Effector memory CD4-positive, alpha-beta T cell (primary cell): ENCODE data around the gene CPNE4.

Source experiments
- DNase-seq, 3 donors: peaks; one replicate each; pipeline ENCODE4 v3.0.0-alpha.2; 2020
- H3K27ac ChIP-seq: 2 replicates; pipeline ENCODE4 v1.7.0; 2013; ENCODE audit warnings: mild to moderate bottlenecking, low read length, moderate library complexity; ENCODE audit not compliant: insufficient read depth, poor library complexity, severe bottlenecking
- H3K27me3 ChIP-seq: replicated peaks from 2 replicates; pipeline ENCODE4 v1.7.0; 2013; ENCODE audit warnings: mild to moderate bottlenecking, low read length; ENCODE audit not compliant: insufficient read depth, control insufficient read depth, poor library complexity, severe bottlenecking
- H3K36me3 ChIP-seq: 2 replicates; pipeline ENCODE4 v1.7.0; 2013; ENCODE audit warnings: mild to moderate bottlenecking, low read length, moderate library complexity; ENCODE audit not compliant: control insufficient read depth, insufficient read depth
- H3K4me1 ChIP-seq: 2 replicates; pipeline ENCODE4 v1.7.0; 2013; ENCODE audit warnings: low read length, mild to moderate bottlenecking; ENCODE audit not compliant: control insufficient read depth, insufficient read depth, poor library complexity, severe bottlenecking
- H3K4me3 ChIP-seq: 2 replicates; pipeline ENCODE4 v1.7.0; 2013; ENCODE audit warnings: low read length, low read depth, mild to moderate bottlenecking; ENCODE audit not compliant: insufficient read depth, poor library complexity, severe bottlenecking
- H3K9me3 ChIP-seq: 2 replicates; pipeline ENCODE4 v1.7.0; 2013; ENCODE audit warnings: mild to moderate bottlenecking, low read length, moderate library complexity; ENCODE audit not compliant: control insufficient read depth

CPNE4 gene

DNA sequence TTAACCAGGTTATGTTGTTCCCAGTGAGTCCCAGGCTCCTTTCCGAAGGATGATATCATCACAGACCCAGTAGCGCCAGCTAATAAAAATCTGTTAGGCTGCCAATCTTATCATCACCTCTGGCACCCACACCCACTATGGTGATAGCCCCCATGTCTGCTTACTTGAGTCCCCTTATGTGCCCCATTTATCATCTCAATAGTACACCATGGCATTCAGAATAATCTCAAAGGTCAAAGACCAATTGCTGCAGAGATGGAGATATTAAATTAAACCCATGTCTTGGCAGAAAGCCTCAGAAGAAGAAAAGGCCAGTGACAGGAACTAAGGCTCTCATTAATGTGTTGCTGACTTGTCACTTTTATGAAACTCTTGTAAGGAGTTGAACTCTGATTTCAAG is 32.8 kb downstream of the CPNE4 start:
- no peak overlapping the region for H3K4me3 ChIP-seq
- DNase-seq, result no peak
- H3K36me3 ChIP-seq, result no peaks in the 10 kb centered on the region

DNA sequence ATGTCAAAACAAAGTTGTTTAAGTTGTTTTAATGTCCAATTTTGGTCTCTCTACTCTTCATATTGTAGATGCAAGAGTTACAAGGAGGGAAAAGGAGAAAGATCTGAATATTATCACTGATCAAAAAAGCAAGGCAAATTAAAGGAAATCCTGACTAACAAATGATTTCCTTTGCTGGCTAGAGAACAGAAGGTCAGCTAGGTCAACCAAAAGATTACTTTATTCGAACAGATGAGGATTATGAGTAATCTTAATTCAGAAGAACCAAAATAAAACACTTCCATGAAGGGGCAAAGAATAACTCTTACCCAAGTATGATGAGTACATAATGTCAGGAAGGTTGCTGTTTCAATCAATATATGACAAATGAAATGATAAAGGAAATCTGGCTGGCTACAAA is 33.8 kb downstream of the CPNE4 start:
- no peaks in the 10 kb centered on the region for H3K27me3 ChIP-seq
- no peak overlapping the region for H3K4me3 ChIP-seq
- H3K4me1 ChIP-seq, result no peaks in the 10 kb centered on the region
- no peak for DNase-seq
- no peaks in the 10 kb centered on the region for H3K36me3 ChIP-seq
- H3K9me3 ChIP-seq, result no peaks in the 10 kb centered on the region
- H3K27ac ChIP-seq, result no peak overlapping the region

More for the DNA sequence above, 32.8 kb downstream of the CPNE4 start:
- H3K4me1 ChIP-seq, result no peaks in the 10 kb centered on the region
- no peaks in the 10 kb centered on the region for H3K27me3 ChIP-seq
- no peaks in the 10 kb centered on the region for H3K9me3 ChIP-seq
- H3K27ac ChIP-seq, result no peak overlapping the region

DNA sequence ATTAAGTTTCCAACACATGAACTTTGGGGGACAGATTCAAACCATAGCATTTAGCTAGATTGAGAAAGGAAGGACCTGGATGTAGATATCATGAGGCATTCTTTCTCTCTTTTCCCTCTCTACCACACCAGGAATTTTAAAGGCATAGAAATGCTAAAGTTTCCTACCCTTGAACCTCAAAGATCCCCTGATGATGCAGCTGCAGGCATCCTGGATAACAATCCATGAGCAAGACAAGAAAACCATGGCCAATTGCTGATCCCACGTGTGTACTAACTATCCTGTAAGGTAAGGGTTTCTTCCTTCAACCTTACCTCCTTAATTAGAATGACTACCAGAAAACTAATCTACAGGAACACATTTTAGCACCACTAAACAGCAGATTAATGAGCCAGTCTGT is 36.8 kb downstream of the CPNE4 start:
- no peaks in the 10 kb centered on the region for H3K36me3 ChIP-seq
- no peak overlapping the region for H3K27ac ChIP-seq
- H3K4me3 ChIP-seq, result no peak overlapping the region
- DNase-seq, result no peak
- no peaks in the 10 kb centered on the region for H3K4me1 ChIP-seq
- no peaks in the 10 kb centered on the region for H3K27me3 ChIP-seq
- no peaks in the 10 kb centered on the region for H3K9me3 ChIP-seq

DNA sequence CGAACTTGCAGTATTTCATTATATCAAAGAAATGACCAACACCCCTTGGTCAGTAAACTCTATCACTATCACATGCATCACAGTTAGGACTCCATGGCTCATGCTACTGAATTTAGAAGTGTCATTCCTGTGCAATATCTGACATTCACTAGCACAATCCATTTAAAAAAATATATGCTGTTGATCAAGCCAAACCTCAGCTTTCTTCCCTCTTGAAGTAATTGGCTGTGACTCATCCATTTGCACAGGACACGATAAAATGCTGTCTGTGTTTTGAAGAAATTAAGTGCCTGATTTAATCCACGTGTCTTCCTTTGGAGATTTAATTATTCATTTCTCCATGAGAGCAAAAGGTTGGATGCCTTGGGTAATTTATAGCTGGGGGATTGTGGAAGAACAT is 38.9 kb downstream of the CPNE4 start:
- no peaks in the 10 kb centered on the region for H3K9me3 ChIP-seq
- no peak for DNase-seq
- H3K27ac ChIP-seq, result no peak overlapping the region

DNA sequence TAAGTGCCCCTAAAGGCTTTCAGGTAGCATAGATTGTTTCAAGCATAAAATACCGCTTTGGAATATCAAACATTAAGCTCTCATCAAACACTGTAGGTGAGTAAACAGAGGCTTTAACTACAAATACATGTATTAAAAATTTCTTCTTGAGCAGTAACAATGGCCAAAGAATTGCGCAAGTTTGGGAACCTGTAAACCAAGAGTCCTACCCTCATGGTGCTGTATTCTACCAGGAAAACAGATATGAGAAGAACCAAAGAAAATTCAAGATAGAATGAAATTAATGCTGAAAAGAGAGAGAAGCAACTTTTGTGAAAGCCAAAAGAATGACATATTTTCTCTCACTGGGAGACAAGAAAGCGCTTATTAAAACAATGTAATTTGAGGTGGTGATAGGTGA is 45.5 kb downstream of the CPNE4 start:
- Histone ChIP-seq H3K27me3 (no peaks in the 10 kb centered on the region), H3K27ac (no peak overlapping the region), H3K4me1 (no peaks in the 10 kb centered on the region), H3K4me3 (no peak overlapping the region), H3K9me3 (no peaks in the 10 kb centered on the region), H3K36me3 (no peaks in the 10 kb centered on the region)
- no peak for DNase-seq

More for the DNA sequence above, 38.9 kb downstream of the CPNE4 start:
- no peak overlapping the region for H3K4me3 ChIP-seq
- no peaks in the 10 kb centered on the region for H3K27me3 ChIP-seq
- no peaks in the 10 kb centered on the region for H3K4me1 ChIP-seq
- no peaks in the 10 kb centered on the region for H3K36me3 ChIP-seq

DNA sequence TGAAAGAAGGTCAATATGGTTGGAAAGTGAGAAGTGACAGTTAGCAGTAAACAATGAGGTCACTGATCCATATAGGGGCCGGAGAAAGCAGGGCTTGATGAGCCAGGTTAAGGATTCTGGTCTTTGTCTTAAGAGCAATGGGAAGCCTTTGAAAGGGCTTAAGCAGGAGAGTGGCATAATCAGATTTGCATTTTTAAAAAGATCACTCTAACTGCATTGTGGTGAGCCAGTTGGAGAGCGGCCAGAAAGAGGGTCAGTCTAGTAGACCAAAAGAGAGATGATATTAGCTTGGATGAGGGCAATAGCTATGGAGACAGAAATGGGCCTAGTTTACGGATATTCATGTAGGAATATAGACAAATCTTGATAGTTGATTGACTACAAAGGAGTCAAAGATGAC is 46.6 kb downstream of the CPNE4 start:
- no peaks in the 10 kb centered on the region for H3K27me3 ChIP-seq
- H3K4me3 ChIP-seq, result no peak overlapping the region
- DNase-seq, result no peak
- no peaks in the 10 kb centered on the region for H3K36me3 ChIP-seq
- H3K27ac ChIP-seq, result no peak overlapping the region
- H3K4me1 ChIP-seq, result no peaks in the 10 kb centered on the region
- no peaks in the 10 kb centered on the region for H3K9me3 ChIP-seq

DNA sequence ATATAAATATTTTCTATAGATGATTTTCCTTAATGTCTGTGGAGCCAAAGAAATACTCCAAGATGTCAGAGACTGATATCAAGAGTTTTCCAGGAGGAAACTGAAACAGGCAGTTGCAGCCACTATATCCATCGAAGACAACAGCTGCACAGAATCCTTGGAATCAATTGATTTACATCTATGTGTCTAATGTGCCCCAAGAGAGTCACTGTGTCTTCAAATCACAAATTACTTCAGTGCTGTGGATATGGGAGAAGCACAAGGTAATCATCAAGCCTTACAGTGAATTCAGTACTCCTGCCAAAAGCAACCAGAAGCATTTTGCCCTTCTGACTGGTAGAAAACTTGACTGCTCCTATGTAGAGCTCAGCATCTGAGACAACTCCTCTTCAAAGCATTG is 51.1 kb downstream of the CPNE4 start:
- no peak for DNase-seq
- Histone ChIP-seq H3K9me3 (no peaks in the 10 kb centered on the region), H3K36me3 (no peaks in the 10 kb centered on the region), H3K4me3 (no peak overlapping the region), H3K27ac (no peak overlapping the region), H3K4me1 (no peaks in the 10 kb centered on the region), H3K27me3 (no peaks in the 10 kb centered on the region)

DNA sequence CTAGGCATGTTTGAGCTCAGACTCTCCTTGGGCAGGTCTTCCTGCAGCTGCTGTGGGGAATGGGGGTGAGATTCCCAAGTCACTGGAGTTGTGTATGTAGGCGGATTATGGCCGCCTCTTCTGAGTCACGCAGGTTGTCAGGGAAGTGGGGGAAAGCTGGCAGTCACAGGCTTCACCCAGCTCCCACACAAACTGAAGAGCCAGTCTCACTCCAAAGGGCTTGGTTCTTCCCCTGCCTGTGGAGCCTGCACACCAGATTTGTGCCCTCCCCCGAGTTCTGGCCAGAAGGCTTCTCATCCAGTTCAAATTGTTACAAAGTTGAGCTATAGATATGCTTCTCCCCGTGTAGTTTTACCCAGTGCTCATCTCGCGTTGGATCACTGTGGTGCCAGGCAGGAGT is 53.5 kb downstream of the CPNE4 start:
- H3K9me3 ChIP-seq, result no peaks in the 10 kb centered on the region
- H3K4me3 ChIP-seq, result no peak overlapping the region
- no peaks in the 10 kb centered on the region for H3K27me3 ChIP-seq
- no peak for DNase-seq
- no peak overlapping the region for H3K27ac ChIP-seq
- H3K36me3 ChIP-seq, result no peaks in the 10 kb centered on the region
- H3K4me1 ChIP-seq, result no peaks in the 10 kb centered on the region

DNA sequence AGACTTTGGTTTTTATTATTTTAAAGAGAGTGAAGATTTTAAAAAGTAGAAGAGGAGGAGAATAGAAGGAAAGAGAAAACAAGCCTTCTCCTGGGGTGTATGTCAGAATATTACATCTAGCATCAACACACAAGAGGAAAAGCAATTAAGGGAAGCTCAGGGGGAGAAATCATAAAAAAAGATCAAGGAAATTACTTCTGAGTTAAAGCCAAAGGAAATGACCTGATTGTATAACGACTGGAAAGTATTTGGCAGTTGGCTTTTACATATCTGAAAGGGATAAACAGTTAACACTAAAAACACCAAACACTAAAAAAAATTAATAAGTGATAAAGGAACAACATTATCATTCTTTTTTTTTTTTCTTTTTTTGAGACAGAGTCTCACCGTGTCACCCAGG is 58.4 kb downstream of the CPNE4 start:
- no peaks in the 10 kb centered on the region for H3K27me3 ChIP-seq
- H3K4me1 ChIP-seq, result no peaks in the 10 kb centered on the region
- H3K9me3 ChIP-seq, result no peaks in the 10 kb centered on the region
- no peak overlapping the region for H3K4me3 ChIP-seq
- no peak overlapping the region for H3K27ac ChIP-seq
- H3K36me3 ChIP-seq, result no peaks in the 10 kb centered on the region
- DNase-seq, result no peak

DNA sequence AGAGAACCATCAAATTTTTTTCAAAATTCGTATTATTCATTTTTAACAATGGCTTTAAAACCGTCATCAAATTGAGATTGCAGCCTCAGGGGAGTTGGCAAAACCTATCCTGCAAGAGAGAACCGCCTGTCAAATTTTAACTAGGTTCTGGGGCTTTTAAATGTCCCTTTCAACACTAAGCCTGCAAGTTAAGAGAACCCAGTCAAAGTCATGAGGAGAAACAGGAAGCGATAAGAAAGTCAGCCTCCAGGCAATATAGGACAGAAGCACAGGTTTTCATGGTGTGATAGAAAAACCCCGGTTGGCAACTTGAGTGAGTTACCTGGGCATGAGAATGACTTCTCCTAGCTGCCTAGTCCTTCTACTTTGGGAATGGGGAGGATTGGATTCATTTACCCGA is 59.8 kb downstream of the CPNE4 start:
- H3K9me3 ChIP-seq, result no peaks in the 10 kb centered on the region
- no peaks in the 10 kb centered on the region for H3K4me1 ChIP-seq

DNA sequence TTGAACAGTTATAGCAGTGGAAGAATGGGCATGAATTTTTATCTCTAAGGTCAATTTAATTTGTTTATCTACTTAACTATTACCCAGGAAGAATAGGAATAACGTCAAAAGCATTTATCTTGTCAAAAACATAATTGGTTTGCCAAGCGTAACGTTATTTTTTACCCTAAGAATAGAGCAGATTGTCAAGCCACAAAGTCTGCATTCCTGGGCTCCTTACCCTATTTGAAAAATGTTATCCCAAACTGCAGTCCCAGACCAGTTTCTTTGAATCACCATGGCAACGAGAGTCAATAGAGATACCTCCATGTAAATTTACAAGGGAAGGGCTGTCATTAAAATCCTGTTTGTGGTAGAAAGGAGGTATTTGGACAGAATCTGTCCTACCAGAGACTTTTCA is 61.1 kb downstream of the CPNE4 start:
- Histone ChIP-seq H3K4me3 (no peak overlapping the region), H3K36me3 (no peaks in the 10 kb centered on the region), H3K4me1 (no peaks in the 10 kb centered on the region), H3K27me3 (no peaks in the 10 kb centered on the region), H3K27ac (no peak overlapping the region), H3K9me3 (no peaks in the 10 kb centered on the region)
- no peak for DNase-seq

More for the DNA sequence above, 59.8 kb downstream of the CPNE4 start:
- Histone ChIP-seq H3K4me3 (no peak overlapping the region), H3K36me3 (no peaks in the 10 kb centered on the region), H3K27ac (no peak overlapping the region), H3K27me3 (no peaks in the 10 kb centered on the region)
- DNase-seq, result no peak
